HG02973 (cell line): ENCODE results near the gene NTRK2.

Experiments used
- ATAC-seq: cut with Tn5 transposase; IDR thresholded peaks from one replicate; pipeline ENCODE4 v1.9.1; 2021; ENCODE audit warnings: moderate library complexity; ENCODE audit not compliant: unreplicated experiment

The NTRK2 gene

GRCh38 chr9:84966876-84967830 lies 297.6 kb downstream of the NTRK2 start:
- ATAC-seq, result no peak

GRCh38 chr9:84969084-84969483 lies 299.6 kb downstream of the NTRK2 start:
- no peak for ATAC-seq

- ATAC-seq, result no peak
These were observed 300.2 kb downstream of the NTRK2 start for GRCh38 chr9:84969736-84970135.

- no peak for ATAC-seq
These were observed 300.9 kb downstream of the NTRK2 start for GRCh38 chr9:84970432-84970831.

- ATAC-seq, result no peak
These were observed 302.0 kb downstream of the NTRK2 start for GRCh38 chr9:84971571-84971970.

- no peak for ATAC-seq
These were observed 304.7 kb downstream of the NTRK2 start for GRCh38 chr9:84974258-84974657.

GRCh38 chr9:84974855-84975254 lies 305.3 kb downstream of the NTRK2 start:
- ATAC-seq, result no peak

- no peak for ATAC-seq
These were observed 306.4 kb downstream of the NTRK2 start for GRCh38 chr9:84975926-84976325.

- no peak for ATAC-seq
These were observed 309.1 kb downstream of the NTRK2 start for GRCh38 chr9:84978661-84979060.

- no peak for ATAC-seq
These were observed 314.2 kb downstream of the NTRK2 start for GRCh38 chr9:84983749-84984148.

- ATAC-seq, result no peak
These were observed 319.1 kb downstream of the NTRK2 start for GRCh38 chr9:84988621-84989020.

GRCh38 chr9:84990416-84990815 lies 320.9 kb downstream of the NTRK2 start:
- ATAC-seq, result no peak

GRCh38 chr9:84990850-84991513 lies 321.5 kb downstream of the NTRK2 start:
- no peak for ATAC-seq

GRCh38 chr9:84991514-84991870 lies 322.0 kb downstream of the NTRK2 start:
- ATAC-seq, result no peak

- no peak for ATAC-seq
These were observed 322.9 kb downstream of the NTRK2 start for GRCh38 chr9:84992381-84992780.

GRCh38 chr9:84993105-84993504 lies 323.6 kb downstream of the NTRK2 start:
- no peak for ATAC-seq

- no peak for ATAC-seq
These were observed 326.5 kb downstream of the NTRK2 start for GRCh38 chr9:84996029-84996428.

- ATAC-seq, result no peak
These were observed 327.2 kb downstream of the NTRK2 start for GRCh38 chr9:84996716-84997115.

GRCh38 chr9:84997472-84997871 lies 327.9 kb downstream of the NTRK2 start:
- ATAC-seq, result no peak

- no peak for ATAC-seq
These were observed 329.1 kb downstream of the NTRK2 start for GRCh38 chr9:84998639-84999038.

GRCh38 chr9:84999788-85000187 lies 330.3 kb downstream of the NTRK2 start:
- no peak for ATAC-seq

GRCh38 chr9:85001925-85002324 lies 332.4 kb downstream of the NTRK2 start:
- no peak for ATAC-seq
